ENCODE measurements around the gene RLN1. TPM values are rescaled to one million over a fixed set of nuclear protein-coding genes. Genes with fewer than 3 reads are reported as not detected.
"Not testable (repeated sequence)": the region's sequence is repeated elsewhere in the genome, so short reads cannot be mapped to it uniquely, and the experiment has no call there.

RLN1 gene
- total RNA-seq = 1 to 10 TPM in 1 of 4 donors, not detected in 3; 1.5 TPM

- not testable (repeated sequence) for TF ChIP-seq CTCF (IDR thresholded peaks at IDR 0.05; ENCODE audit: low read depth)
Observed at GRCh38 chr9:5338992-5339981, at the start of gene RLN1. RLN1 (minus strand) TSS chr9:5339876; CDS start chr9:5339746, 130 bp downstream.

GRCh38 chr9:5389109-5389732 is 49.5 kb upstream of the RLN1 start:
- no peak for TF ChIP-seq CTCF (IDR thresholded peaks at IDR 0.05; ENCODE audit: low read depth)

GRCh38 chr9:5388026-5388819 is 48.5 kb upstream of the RLN1 start:
- no peak for TF ChIP-seq CTCF (IDR thresholded peaks at IDR 0.05; ENCODE audit: low read depth)

- TF ChIP-seq CTCF (IDR thresholded peaks at IDR 0.05; ENCODE audit: low read depth) = no peak
Observed at GRCh38 chr9:5384436-5384835, 44.8 kb upstream of the RLN1 start.

GRCh38 chr9:5382479-5382878 is 42.8 kb upstream of the RLN1 start:
- no peak for TF ChIP-seq CTCF (IDR thresholded peaks at IDR 0.05; ENCODE audit: low read depth)

GRCh38 chr9:5375790-5376477 is 36.3 kb upstream of the RLN1 start:
- TF ChIP-seq CTCF (IDR thresholded peaks at IDR 0.05; ENCODE audit: low read depth) = no peak

Measured in subcutaneous adipose tissue (tissue), 4 donors.